GM19043 (cell line): ENCODE data around the gene SUPT3H.

ENCODE experiments used
- ATAC-seq: cut with Tn5 transposase; IDR thresholded peaks from one replicate; pipeline ENCODE4 v1.9.1; 2021; ENCODE audit warnings: low read depth; ENCODE audit not compliant: unreplicated experiment

The SUPT3H gene

GRCh38 chr6:45377554-45378333 lies at the start of gene SUPT3H:
Gene SUPT3H (minus strand): TSS chr6:45377934.
- peak; percentile 87 for ATAC-seq

GRCh38 chr6:45426251-45426650 lies 48.5 kb upstream of the SUPT3H start:
- no peak for ATAC-seq

GRCh38 chr6:45424451-45424861 lies 46.7 kb upstream of the SUPT3H start:
- ATAC-seq, result no peak

- no peak for ATAC-seq
Measured at GRCh38 chr6:45423824-45424450, 46.2 kb upstream of the SUPT3H start.

- ATAC-seq, result no peak
Measured at GRCh38 chr6:45423111-45423823, 45.5 kb upstream of the SUPT3H start.

GRCh38 chr6:45422503-45423110 lies 44.9 kb upstream of the SUPT3H start:
- no peak for ATAC-seq

GRCh38 chr6:45421709-45422502 lies 44.2 kb upstream of the SUPT3H start:
- no peak for ATAC-seq

- no peak for ATAC-seq
Measured at GRCh38 chr6:45420909-45421708, 43.4 kb upstream of the SUPT3H start.

- no peak for ATAC-seq
Measured at GRCh38 chr6:45420083-45420908, 42.6 kb upstream of the SUPT3H start.

- no peak for ATAC-seq
Measured at GRCh38 chr6:45419571-45420082, 41.9 kb upstream of the SUPT3H start.

- no peak for ATAC-seq
Measured at GRCh38 chr6:45417436-45417835, 39.7 kb upstream of the SUPT3H start.

- ATAC-seq, result no peak
Measured at GRCh38 chr6:45416700-45417099, 39.0 kb upstream of the SUPT3H start.

- ATAC-seq, result no peak
Measured at GRCh38 chr6:45415788-45416518, 38.2 kb upstream of the SUPT3H start.

GRCh38 chr6:45415315-45415714 lies 37.6 kb upstream of the SUPT3H start:
- ATAC-seq, result no peak

- no peak for ATAC-seq
Measured at GRCh38 chr6:45411959-45412358, 34.2 kb upstream of the SUPT3H start.

GRCh38 chr6:45400021-45400420 lies 22.3 kb upstream of the SUPT3H start:
- ATAC-seq, result no peak

GRCh38 chr6:45398075-45398813 lies 20.5 kb upstream of the SUPT3H start:
- no peak for ATAC-seq
